ENCODE measurements around the gene ELK3.
A peak's percentile ranks its signal among the peaks of the same experiment; 100 is the strongest.
"Not testable (repeated sequence)": the region's sequence is repeated elsewhere in the genome, so short reads cannot be mapped to it uniquely, and the experiment has no call there.

The ELK3 gene

DNA sequence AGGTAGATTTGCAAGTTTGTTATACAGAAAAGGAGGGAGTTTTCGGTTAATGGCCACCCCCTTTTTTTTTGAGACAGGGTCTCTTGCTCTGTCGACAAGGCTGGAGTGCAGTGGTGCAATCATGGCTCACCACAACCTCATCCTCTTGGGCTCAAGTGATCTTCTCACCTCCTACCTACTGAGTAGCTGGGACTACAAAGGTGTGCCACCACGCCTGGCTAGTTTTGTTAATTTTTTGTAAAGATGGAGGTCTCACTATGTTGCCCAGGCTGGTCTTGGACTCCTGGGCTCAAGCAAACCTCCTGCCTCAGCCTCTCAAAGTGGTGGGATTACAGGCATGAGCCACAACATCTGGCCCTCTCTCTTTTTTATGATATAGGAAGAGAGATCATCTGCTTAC lies 111.5 kb downstream of the ELK3 start:
- no peak for DNase-seq (ENCODE audit: low read depth)

DNA sequence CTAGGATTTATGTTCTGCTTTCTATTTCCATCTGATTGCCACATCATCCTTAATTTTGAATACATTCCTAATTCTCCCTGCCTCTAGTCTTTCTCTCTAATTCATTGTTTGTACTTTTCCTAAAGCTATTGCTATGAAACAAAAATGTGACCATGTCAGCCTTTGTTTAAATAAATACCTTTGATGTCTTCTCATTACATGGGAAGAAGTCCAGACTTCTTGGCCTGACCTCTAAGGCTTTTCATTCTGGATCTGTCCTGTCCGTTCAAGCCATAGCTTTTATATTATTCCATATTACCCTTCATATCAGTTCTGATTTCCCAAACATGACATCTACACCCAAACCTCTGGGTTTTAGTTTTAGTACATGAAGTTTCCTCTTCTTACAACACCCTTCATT lies 114.7 kb downstream of the ELK3 start:
- DNase-seq (ENCODE audit: low read depth) = peak; percentile 12

DNA sequence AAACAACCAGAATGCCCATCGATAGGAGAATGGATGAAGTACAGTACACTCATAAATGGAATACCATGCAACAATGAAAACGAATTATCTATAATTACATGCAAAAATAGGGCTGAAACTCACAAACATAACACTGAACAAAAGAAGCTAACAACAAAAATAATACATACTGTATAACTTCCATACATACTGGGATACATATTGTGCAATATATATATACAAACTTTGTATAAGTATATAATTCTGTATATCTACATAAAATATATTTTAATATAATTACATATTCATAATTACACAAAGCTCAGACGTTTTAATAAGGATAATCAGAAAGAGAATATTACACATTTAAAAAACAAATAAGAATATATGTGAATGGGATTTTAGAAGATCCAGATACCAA lies 115.9 kb downstream of the ELK3 start:
- DNase-seq (ENCODE audit: low read depth) = no peak

DNA sequence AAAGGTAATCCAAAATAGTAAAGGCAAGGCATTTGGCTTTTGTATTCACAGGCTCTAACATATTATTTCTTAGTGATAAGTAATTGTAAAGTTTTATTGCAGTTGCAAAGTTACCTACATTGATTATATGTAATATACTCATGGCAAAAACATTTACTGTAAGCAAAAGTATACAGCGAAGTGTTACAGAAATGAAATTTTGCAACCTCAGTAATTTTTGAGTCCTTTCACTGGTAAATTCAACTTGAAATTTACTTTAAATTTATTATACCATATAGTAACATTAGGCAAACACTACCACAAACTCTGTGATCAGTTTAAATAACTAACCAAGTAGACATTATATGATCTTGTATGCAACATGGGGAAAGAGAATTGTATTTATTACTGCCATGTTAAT lies 117.0 kb downstream of the ELK3 start:
- no peak for DNase-seq (ENCODE audit: low read depth)

DNA sequence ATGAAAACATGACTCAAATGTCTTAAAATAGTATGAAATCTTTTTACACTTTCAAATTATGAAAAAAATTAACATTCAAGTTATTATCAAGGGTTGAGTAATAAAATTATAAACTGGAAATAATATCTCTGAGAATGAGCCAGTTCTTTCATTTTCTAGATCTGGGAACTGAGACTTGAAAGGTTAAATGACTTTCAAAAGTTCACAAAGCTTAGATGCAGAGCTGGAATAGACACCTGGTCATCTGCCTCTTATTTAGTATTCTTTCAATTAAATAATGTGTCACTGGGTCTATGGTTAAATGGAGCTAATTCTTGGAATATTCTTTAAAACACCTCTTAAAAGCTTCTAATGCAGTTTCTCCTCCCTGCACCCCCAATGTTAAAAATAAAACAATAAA lies 119.4 kb downstream of the ELK3 start:
- DNase-seq (ENCODE audit: low read depth) = no peak

DNA sequence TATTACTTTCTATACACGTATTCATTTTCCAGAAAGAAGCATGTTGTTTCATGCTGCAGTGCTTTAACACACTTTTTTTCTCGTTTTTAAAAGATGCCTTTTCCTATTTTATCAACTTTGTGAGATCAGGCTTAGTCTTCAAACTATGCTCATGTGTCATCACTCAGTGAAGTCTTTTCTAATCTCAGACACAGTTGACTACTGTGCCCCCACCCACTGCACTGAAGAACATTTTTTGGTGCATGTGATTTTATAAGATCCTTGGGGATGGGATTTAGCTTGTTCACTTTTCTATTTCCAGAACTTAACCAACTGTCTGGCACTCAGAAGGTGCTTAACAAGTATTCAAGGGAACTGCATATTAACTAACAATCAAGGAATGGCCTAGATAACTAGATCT lies 120.5 kb downstream of the ELK3 start:
- no peak for DNase-seq (ENCODE audit: low read depth)

DNA sequence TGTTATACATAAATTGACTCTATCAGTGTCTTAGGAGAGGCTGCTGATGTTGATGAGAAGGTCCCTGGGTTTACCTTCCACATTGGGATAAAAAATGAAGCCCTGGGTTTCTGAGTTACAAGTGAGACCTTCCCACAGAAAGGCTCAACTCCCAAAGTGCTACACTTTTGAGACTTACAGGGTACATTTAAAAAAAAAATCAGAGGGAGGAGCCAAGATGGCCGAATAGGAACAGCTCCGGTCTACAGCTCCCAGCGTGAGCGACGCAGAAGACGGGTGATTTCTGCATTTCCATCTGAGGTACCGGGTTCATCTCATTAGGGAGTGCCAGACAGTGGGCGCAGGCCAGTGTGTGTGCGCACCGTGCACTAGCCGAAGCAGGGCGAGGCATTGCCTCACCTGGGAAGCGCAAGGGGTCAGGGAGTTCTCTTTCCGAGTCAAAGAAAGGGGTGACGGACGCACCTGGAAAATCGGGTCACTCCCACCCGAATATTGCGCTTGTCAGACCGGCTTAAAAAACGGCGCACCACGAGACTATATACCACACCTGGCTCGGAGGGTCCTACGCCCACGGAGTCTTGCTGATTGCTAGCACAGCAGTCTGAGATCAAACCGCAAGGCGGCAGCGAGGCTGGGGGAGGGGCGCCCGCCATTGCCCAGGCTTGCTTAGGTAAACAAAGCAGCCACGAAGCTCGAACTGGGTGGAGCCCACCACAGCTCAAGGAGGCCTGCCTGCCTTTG lies 121.7 kb downstream of the ELK3 start:
- not testable (repeated sequence) for DNase-seq (ENCODE audit: low read depth)

DNA sequence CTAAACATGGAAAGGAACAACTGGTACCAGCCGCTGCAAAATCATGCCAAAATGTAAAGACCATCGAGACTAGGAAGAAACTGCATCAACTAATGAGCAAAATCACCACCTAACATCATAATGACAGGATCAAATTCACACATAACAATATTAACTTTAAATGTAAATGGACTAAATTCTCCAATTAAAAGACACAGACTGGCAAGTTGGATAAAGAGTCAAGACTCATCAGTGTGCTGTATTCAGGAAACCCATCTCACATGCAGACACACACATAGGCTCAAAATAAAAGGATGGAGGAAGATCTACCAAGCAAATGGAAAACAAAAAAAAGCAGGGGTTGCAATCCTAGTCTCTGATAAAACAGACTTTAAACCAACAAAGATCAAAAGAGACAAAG lies 123.6 kb downstream of the ELK3 start:
- not testable (repeated sequence) for DNase-seq (ENCODE audit: low read depth)

Data from fibroblast of the conjunctiva (primary cell).